Measurements from ENCODE around the gene IL10RA. TPM values are rescaled to one million over a fixed set of nuclear protein-coding genes. Genes with fewer than 3 reads are reported as not detected.

Gene IL10RA
- total RNA-seq, 3 donors from 2014 or later, result 9.3 to 25.9 (median 12.5) TPM

GRCh38 chr11:118049771-118050170 is 63.6 kb downstream of the IL10RA start:
- Histone ChIP-seq H3K9me3 (no peaks in the 10 kb centered on the region), H3K36me3 (ENCODE audit: low read depth) (no peaks in the 10 kb centered on the region), H3K4me3 (no peak overlapping the region), H3K4me1 (ENCODE audit: low read depth) (no peaks in the 10 kb centered on the region)
- no peak for DNase-seq
- TF ChIP-seq CTCF (IDR thresholded peaks at IDR 0.05), result no peak
- intact Hi-C loops (cut with DNase I, micrococcal nuclease), result loop anchor here (10.0 kb wide), 3 partner anchors 95 to 215 kb away; no protein-coding TSS in a partner anchor
- ATAC-seq, result no peak

- Histone ChIP-seq H3K9me3 (no peaks in the 10 kb centered on the region), H3K4me1 (ENCODE audit: low read depth) (no peaks in the 10 kb centered on the region), H3K4me3 (no peak overlapping the region), H3K36me3 (ENCODE audit: low read depth) (no peaks in the 10 kb centered on the region)
- no peak for DNase-seq
- intact Hi-C loops (cut with DNase I, micrococcal nuclease), result loop anchor here (10.0 kb wide), 3 partner anchors 96 to 216 kb away; no protein-coding TSS in a partner anchor
- TF ChIP-seq CTCF (IDR thresholded peaks at IDR 0.05), result no peak
- no peak for ATAC-seq
Measured at GRCh38 chr11:118050208-118050891, 64.2 kb downstream of the IL10RA start.

Other genes starting within 250 kb of the IL10RA start
- 1 to 10 TPM; 5.0 to 5.5 (median 5.3) TPM for gene DSCAML1, start 189.2 kb upstream of the IL10RA start, total RNA-seq
- gene FXYD2, start 161.7 kb upstream of the IL10RA start, total RNA-seq, result 1 to 10 TPM; 1.2 to 9.1 (median 1.5) TPM
- gene FXYD6, start 109.7 kb upstream of the IL10RA start, total RNA-seq, result 100 to 1,000 TPM in 1 of 3 donors, 10 to 100 TPM in 2; 10.2 to 246 (median 15.9) TPM
- gene TMPRSS13, start 57.0 kb upstream of the IL10RA start, total RNA-seq, result 1 to 10 TPM in 1 of 3 donors, under 1 TPM in 2; 0.32 to 1.9 (median 0.72) TPM
- 100 to 1,000 TPM; 159 to 648 (median 243) TPM for gene TMPRSS4, start 90.7 kb downstream of the IL10RA start, total RNA-seq
- gene SMIM35, start 100.6 kb downstream of the IL10RA start, total RNA-seq, result not detected
- 1 to 10 TPM; 1.0 to 2.6 (median 1.2) TPM for gene SCN4B, start 166.4 kb downstream of the IL10RA start, total RNA-seq
- 1 to 10 TPM in 1 of 3 donors, under 1 TPM in 2; 0.23 to 3.7 (median 0.34) TPM for gene SCN2B, start 190.2 kb downstream of the IL10RA start, total RNA-seq
- gene JAML, start 238.6 kb downstream of the IL10RA start, total RNA-seq, result 10 to 100 TPM in 1 of 3 donors, 1 to 10 TPM in 2; 7.5 to 15.0 (median 7.7) TPM

Measured in mucosa of descending colon (tissue), 3 donors.